Measurements from ENCODE around the gene RHCE.
"Not testable (repeated sequence)": the region's sequence is repeated elsewhere in the genome, so short reads cannot be mapped to it uniquely, and the experiment has no call there.

DNA sequence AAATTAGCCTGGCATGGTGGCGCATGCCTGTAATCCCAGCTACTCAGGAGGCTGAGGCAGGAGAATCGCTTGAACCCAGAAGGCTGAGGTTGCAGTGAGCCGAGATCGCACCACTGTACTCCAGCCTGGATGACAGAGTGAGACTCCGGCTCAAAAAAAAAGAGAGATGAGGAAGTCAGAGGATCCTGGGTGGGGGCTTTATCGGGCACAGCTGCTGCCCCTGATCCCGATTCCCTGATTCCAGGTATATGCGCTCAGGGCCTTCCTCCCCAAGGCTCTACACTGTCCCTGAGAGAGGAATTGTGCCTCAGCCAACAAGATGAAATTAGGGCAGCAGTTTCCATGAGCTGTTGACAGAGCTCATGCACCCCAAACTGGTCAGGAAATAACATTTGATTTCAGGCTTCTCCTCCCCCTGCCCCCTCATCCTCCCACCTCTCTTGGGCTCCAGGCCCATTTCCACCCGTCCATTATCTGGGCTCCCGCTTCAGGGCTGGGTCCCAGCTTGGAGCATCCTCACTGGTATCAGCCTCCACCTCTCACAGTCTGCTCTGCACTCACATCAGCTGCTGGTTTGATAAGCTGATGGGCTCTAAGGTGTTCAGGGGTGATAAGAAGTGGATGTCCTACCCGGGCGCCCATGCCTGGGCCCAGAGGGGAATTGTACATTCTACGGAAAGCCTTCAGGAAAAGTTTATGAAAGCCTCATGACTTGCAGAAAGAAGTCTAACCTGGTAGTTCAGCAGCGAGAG is 7.6 kb downstream of the RHCE start:
- not testable (repeated sequence) for TF ChIP-seq ZNF394 (tag by site-specific recombination; IDR thresholded peaks at IDR 0.05; ENCODE audit: borderline replicate concordance); MYNN (tag by site-specific recombination; IDR thresholded peaks at IDR 0.05; ENCODE audit: borderline replicate concordance); ZNF248 (tag by site-specific recombination; IDR thresholded peaks at IDR 0.05); ZNF274 (IDR thresholded peaks at IDR 0.05; ENCODE audit: low read length); ZNF274 (tag by site-specific recombination; IDR thresholded peaks at IDR 0.05; ENCODE audit: borderline replicate concordance)
- TF ChIP-seq, protein P1, sequence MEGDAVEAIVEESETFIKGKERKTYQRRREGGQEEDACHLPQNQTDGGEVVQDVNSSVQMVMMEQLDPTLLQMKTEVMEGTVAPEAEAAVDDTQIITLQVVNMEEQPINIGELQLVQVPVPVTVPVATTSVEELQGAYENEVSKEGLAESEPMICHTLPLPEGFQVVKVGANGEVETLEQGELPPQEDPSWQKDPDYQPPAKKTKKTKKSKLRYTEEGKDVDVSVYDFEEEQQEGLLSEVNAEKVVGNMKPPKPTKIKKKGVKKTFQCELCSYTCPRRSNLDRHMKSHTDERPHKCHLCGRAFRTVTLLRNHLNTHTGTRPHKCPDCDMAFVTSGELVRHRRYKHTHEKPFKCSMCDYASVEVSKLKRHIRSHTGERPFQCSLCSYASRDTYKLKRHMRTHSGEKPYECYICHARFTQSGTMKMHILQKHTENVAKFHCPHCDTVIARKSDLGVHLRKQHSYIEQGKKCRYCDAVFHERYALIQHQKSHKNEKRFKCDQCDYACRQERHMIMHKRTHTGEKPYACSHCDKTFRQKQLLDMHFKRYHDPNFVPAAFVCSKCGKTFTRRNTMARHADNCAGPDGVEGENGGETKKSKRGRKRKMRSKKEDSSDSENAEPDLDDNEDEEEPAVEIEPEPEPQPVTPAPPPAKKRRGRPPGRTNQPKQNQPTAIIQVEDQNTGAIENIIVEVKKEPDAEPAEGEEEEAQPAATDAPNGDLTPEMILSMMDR (tag by site-specific recombination; IDR thresholded peaks at IDR 0.05), result not testable (repeated sequence)

Data from HEK293 (cell line).